Measurements from ENCODE around the gene ID3.

Gene ID3

GRCh38 chr1:23564529-23565122, 5.3 kb upstream of the ID3 start:
- DNase-seq, result no peak

GRCh38 chr1:23563755-23564374, 4.6 kb upstream of the ID3 start:
- DNase-seq, result no peak

- DNase-seq, result no peak
Measured at GRCh38 chr1:23563003-23563402, 3.7 kb upstream of the ID3 start.

- DNase-seq, result no peak
Measured at GRCh38 chr1:23562137-23562876, 3.0 kb upstream of the ID3 start.

GRCh38 chr1:23561813-23562100, 2.5 kb upstream of the ID3 start:
- no peak for DNase-seq

- no peak for DNase-seq
Measured at GRCh38 chr1:23561076-23561812, 1.9 kb upstream of the ID3 start.

GRCh38 chr1:23559985-23560741, 862 bp upstream of the ID3 start:
- no peak for DNase-seq

GRCh38 chr1:23558872-23559135, 497 bp downstream of the ID3 start:
- no peak for DNase-seq

GRCh38 chr1:23558140-23558871, 995 bp downstream of the ID3 start:
- no peak for DNase-seq

GRCh38 chr1:23557471-23558124, 1.7 kb downstream of the ID3 start:
- DNase-seq, result no peak

- DNase-seq, result no peak
Measured at GRCh38 chr1:23556635-23557470, 2.4 kb downstream of the ID3 start.

- no peak for DNase-seq
Measured at GRCh38 chr1:23555986-23556634, 3.2 kb downstream of the ID3 start.

GRCh38 chr1:23555270-23555985, 3.9 kb downstream of the ID3 start:
- DNase-seq, result no peak

GRCh38 chr1:23554481-23555269, 4.6 kb downstream of the ID3 start:
- peak; percentile 81 for DNase-seq

- DNase-seq, result no peak
Measured at GRCh38 chr1:23554127-23554480, 5.2 kb downstream of the ID3 start.

- DNase-seq, result no peak
Measured at GRCh38 chr1:23553231-23554126, 5.8 kb downstream of the ID3 start.

- DNase-seq, result no peak
Measured at GRCh38 chr1:23551849-23552248, 7.5 kb downstream of the ID3 start.

- DNase-seq, result no peak
Measured at GRCh38 chr1:23548704-23549143, 10.6 kb downstream of the ID3 start.
